GM18511 (cell line): ENCODE data around the gene RAB41.
"Not testable (repeated sequence)": the region's sequence is repeated elsewhere in the genome, so short reads cannot be mapped to it uniquely, and the experiment has no call there.

ENCODE experiments used
- ATAC-seq: cut with Tn5 transposase; IDR thresholded peaks from one replicate; pipeline ENCODE4 v1.9.1; 2021; ENCODE audit warnings: mild to moderate bottlenecking, moderate library complexity; ENCODE audit not compliant: unreplicated experiment

RAB41 gene

GRCh38 chrX:70289793-70290770 is 8.1 kb downstream of the RAB41 start, which contains the start of the genes KIF4A and PDZD11:
TSS of gene KIF4A (plus strand) at chrX:70290104. CDS start at chrX:70290459, 355 bp downstream.
TSS of gene PDZD11 (minus strand) at chrX:70289927. CDS start at chrX:70289341, 586 bp downstream.
- ATAC-seq, result peak; percentile 96

- ATAC-seq, result no peak
Observed at GRCh38 chrX:70292788-70293187, 10.8 kb downstream of the RAB41 start.

DNA sequence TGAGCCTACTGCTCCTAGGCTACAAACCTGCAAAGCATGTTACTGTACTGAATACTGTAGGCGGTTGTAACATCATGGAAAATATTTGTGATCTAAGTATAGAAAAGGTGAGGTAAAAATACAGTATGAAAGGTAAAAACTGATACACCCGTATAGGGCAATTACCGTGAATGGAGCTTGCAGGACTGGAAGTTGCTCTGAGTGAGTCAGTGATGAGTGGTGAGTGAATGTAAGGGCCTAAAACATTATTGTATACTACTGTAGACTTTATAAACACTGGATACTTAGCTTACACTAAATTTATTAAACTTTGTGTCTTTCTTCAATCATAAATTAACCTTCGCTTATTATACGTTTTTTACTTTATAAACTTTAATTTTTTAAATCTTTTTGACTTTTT is 11.6 kb downstream of the RAB41 start:
- no peak for ATAC-seq

- ATAC-seq, result no peak
Observed at GRCh38 chrX:70301716-70302115, 19.7 kb downstream of the RAB41 start.

GRCh38 chrX:70313503-70313902 is 31.5 kb downstream of the RAB41 start:
- ATAC-seq, result no peak

DNA sequence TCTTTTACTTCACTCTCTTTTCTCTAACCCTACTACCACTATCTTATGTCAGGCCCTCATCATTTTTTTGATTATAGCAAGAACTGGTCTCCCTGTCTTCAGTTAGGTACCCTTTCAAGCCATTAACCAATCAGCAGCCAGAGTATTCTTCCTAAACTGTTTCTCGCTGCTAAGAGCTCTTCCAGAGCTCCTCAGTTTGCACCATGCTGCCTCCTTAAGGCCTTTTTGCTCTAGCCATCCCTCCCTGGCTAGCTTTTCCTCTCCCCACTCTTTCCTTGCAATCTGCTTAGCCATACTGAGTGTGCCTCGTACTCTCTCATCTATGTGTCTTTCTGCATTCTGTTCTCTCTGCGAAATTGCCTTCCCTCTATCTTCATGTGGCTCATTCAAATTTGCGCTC is 40.8 kb downstream of the RAB41 start:
- ATAC-seq, result no peak

DNA sequence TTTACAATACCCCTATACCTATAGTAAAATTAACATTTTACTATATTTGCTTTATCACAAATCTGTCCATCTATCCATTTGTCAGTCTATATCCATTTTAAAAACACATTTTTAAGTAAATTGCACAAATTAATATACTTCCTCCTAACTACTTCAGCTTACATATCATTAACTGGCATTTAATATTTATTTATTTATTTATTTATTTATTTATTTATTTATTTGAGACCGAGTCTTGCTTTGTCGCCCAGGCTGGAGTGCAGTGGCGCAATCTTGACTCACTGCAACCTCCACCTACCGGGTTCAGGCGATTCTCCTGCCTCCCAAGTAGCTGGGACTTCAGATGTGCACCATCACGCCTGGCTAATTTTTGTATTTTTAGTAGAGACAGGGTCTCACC is 41.7 kb downstream of the RAB41 start:
- ATAC-seq, result not testable (repeated sequence)

- ATAC-seq, result no peak
Observed at GRCh38 chrX:70324326-70324725, 42.4 kb downstream of the RAB41 start.

DNA sequence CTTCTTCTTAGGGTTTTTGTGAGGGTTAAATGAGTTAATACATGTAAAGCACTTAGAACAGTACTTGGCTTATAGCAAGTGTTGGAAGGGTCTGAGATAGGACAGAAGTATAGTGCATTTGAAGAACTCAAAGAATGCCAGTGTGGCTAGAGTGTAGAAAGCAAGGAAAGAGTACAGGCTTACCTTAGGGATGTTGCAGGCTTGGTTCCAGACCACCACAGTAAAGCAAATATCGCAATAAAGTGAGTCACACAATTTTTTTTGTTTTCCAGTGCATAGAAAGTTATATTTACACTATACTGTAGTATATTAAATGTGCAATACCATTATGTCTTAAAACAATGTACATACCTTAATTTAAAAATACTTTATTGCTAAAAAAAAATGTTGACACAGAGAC is 49.2 kb downstream of the RAB41 start:
- no peak for ATAC-seq

GRCh38 chrX:70332600-70332999 is 50.6 kb downstream of the RAB41 start:
- no peak for ATAC-seq
